K562 (cell line): ENCODE results near the gene PCED1B. TPM values are rescaled to one million over a fixed set of nuclear protein-coding genes. Genes with fewer than 3 reads are reported as not detected.

Source experiments
- CCAR2 ChIP-seq: fragments of 200-400 bp; formaldehyde crosslinking; IDR thresholded peaks from 2 replicates; pipeline ENCODE4 v1.6.1; 2017; ENCODE audit warnings: mild to moderate bottlenecking, low read depth, low read length
- CEBPB ChIP-seq: fragments of 450-650 bp; IDR thresholded peaks from 2 replicates; pipeline ENCODE4 v1.6.1; 2016; ENCODE audit warnings: missing genetic modification characterization, missing compliant biosample characterization
- CHD4 ChIP-seq: fragments of 200-600 bp; sonication (generic); IDR thresholded peaks from 3 replicates; pipeline ENCODE4 v1.6.1; 2012; ENCODE audit warnings: low read depth, mild to moderate bottlenecking, mixed read lengths, low read length, inconsistent platforms; ENCODE audit not compliant: insufficient read depth, insufficient replicate concordance, poor library complexity, severe bottlenecking
- EP300 ChIP-seq: IDR thresholded peaks from 2 replicates; pipeline ENCODE4 v1.6.1; 2012; ENCODE audit warnings: low read length, improper control_type of control experiment
- FOXA1 ChIP-seq: fragments of 450-650 bp; IDR thresholded peaks from 2 replicates; pipeline ENCODE4 v1.6.1; 2016; ENCODE audit warnings: mild to moderate bottlenecking, borderline replicate concordance
- KDM1A ChIP-seq, 2 experiments: fragments of 450-650 bp; IDR thresholded peaks; 2 replicates each; pipeline ENCODE4 v1.6.1; 2016; ENCODE audit warnings: mild to moderate bottlenecking in 2 of 2
- L3MBTL2 ChIP-seq: fragments of 450-650 bp; IDR thresholded peaks from 2 replicates; pipeline ENCODE4 v1.6.1; 2016; ENCODE audit warnings: mild to moderate bottlenecking, moderate library complexity
- MAZ ChIP-seq, 2 experiments: fragments of 450-650 bp in 1 of 2; sonication (generic) in 1 of 2; formaldehyde crosslinking; IDR thresholded peaks in 1 of 2; conservative IDR thresholded peaks in 1 of 2; 2 replicates each; pipeline versions ENCODE4 v1.4.0 to v1.5.0; 2020; ENCODE audit warnings: mild to moderate bottlenecking in 1 of 2, missing genetic modification reagents in 1 of 2
- NCOA2 ChIP-seq, 2 experiments: fragments of 450-650 bp; IDR thresholded peaks; 2 replicates each; pipeline ENCODE4 v1.6.1; 2018; ENCODE audit warnings: mild to moderate bottlenecking in 2 of 2, moderate library complexity in 1 of 2; ENCODE audit not compliant: partially characterized antibody in 2 of 2
- WHSC1 ChIP-seq: IDR thresholded peaks from one replicate; pipeline ENCODE4 v1.6.1; 2012; ENCODE audit warnings: low read length, control low read depth, inconsistent platforms
- ZNF436 ChIP-seq: fragments of 250-450, 450-650 bp; sonication (Bioruptor Pico); formaldehyde crosslinking; IDR thresholded peaks from 2 replicates; pipeline ENCODE4 v1.7.0; 2020; ENCODE audit warnings: mild to moderate bottlenecking
- polyA plus RNA-seq, 8 experiments: library from polyadenylated mRNA; depleted of rRNA in 4 of 8; stranded (reverse) in 5 of 8; unstranded in 3 of 8; fragments of >200 nt; fragmentation: Nextera tagmentation in 2 of 8; fragmentation: Illumina TruSeq in 1 of 8; extraction: Ambion mirVana in 2 of 8; extraction: Trizol in 1 of 8; gene quantifications; 2 replicates each; pipeline versions ENCODE4 v1.2.1 to v1.2.3, GENCODE V29; 2011 to 2014; ENCODE audit warnings: inconsistent platforms in 1 of 8, missing spikeins in 1 of 8
- total RNA-seq, 7 experiments: library from RNA; depleted of rRNA in 6 of 7; stranded (reverse); fragments of >200 nt in 6 of 7; fragmentation: Illumina TruSeq in 2 of 7; extraction: Trizol in 2 of 7; gene quantifications; 2 replicates each; pipeline versions ENCODE4 v1.2.1 to v1.2.3, GENCODE V29; 2011 to 2021; ENCODE audit warnings: low replicate concordance in 1 of 7
- TF ChIP-seq, protein P1 (sequence below): fragments of 450-650 bp; formaldehyde crosslinking; IDR thresholded peaks from 2 replicates; pipeline ENCODE4 v1.4.0; 2020; ENCODE audit warnings: mild to moderate bottlenecking, moderate library complexity
- TF ChIP-seq, protein P2 (sequence below): IDR thresholded peaks from 2 replicates; pipeline ENCODE4 v1.6.1; 2012; ENCODE audit warnings: low read depth, low read length, improper control_type of control experiment, borderline replicate concordance
- TF ChIP-seq, protein P3 (sequence below), 2 experiments: fragments of 200-800 bp in 1 of 2; sonication (Bioruptor generic) in 1 of 2; sonication (generic) in 1 of 2; formaldehyde crosslinking in 1 of 2; IDR thresholded peaks in 1 of 2; conservative IDR thresholded peaks in 1 of 2; 2 replicates each; pipeline versions ENCODE4 v1.5.0 to v1.6.1; 2016 to 2020; ENCODE audit warnings: missing compliant biosample characterization in 1 of 2, missing genetic modification characterization in 1 of 2, missing genetic modification reagents in 1 of 2
- TF ChIP-seq, protein P4 (sequence below): sonication (generic); formaldehyde crosslinking; IDR thresholded peaks from 2 replicates; pipeline ENCODE4 v1.8.1; 2023; ENCODE audit warnings: mild to moderate bottlenecking, missing genetic modification reagents
- TF ChIP-seq, protein P5 (sequence below): fragments of 450-650 bp; IDR thresholded peaks from 2 replicates; pipeline ENCODE4 v1.6.1; 2016; ENCODE audit warnings: low read depth, mild to moderate bottlenecking, moderate library complexity
- TF ChIP-seq, protein P6 (sequence below): fragments of 250-450 bp; sonication (Bioruptor Pico); IDR thresholded peaks from 2 replicates; pipeline ENCODE4 v1.5.0; 2021

Gene PCED1B
- total and polyA plus RNA-seq, 9 of the 15 experiments (the other 6 are each of a cell fraction or from before 2014, with no cell fraction given) = 1.2 to 9.3 (median 2.5) TPM

DNA sequence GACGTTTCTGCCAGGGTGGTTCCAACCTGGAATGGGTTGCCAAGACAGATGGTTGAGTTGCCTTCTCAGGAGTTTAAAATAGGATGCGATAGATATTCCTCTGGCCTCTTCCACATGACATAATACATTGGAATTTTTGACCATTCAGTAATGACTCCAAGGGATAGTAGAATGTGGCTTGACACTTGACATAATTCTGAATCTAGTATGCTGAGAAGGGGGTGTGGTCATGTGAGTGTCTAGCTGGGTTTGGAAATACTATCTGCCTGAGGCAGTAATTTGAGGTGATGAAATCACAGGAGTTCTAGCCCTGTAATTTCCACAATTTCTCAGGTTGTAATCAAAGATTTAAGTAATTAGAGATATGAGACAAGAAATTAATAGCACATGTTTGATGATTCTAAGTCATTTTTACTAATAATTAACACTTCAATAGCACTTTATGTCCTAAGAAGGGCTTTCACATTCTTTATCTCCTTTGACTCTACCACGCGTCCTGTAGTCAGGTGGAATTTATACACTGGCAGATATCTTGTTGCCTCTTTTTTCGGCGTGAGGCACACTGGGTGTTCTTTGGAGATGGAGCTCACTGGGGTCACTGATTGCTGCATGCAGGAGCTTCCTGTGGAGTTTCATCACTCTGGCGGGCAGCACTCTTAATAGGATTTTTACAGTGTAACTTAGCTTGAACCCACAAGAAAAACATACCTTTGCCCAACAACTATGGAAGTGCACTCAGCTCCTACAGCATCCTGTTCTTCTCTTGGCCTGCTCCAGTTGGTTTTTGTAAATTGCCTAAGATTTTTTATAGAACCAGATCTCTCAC lies 3.6 kb downstream of the PCED1B start (continued):
- TF ChIP-seq, protein P1, sequence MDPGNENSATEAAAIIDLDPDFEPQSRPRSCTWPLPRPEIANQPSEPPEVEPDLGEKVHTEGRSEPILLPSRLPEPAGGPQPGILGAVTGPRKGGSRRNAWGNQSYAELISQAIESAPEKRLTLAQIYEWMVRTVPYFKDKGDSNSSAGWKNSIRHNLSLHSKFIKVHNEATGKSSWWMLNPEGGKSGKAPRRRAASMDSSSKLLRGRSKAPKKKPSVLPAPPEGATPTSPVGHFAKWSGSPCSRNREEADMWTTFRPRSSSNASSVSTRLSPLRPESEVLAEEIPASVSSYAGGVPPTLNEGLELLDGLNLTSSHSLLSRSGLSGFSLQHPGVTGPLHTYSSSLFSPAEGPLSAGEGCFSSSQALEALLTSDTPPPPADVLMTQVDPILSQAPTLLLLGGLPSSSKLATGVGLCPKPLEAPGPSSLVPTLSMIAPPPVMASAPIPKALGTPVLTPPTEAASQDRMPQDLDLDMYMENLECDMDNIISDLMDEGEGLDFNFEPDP (CRISPR knock-in tag) = no peak
- TF ChIP-seq EP300 (no peak), ZNF436 (CRISPR knock-in tag) (no peak), KDM1A (IDR thresholded peaks at IDR 0.05) (peak; percentile 14 to 48; a peak in 1 of 4 replicates), CHD4 (no peak), L3MBTL2 (0 out of 2 replicates have a peak, but pooled peaks have one; percentile 12), MAZ (CRISPR knock-in tag; conservative IDR thresholded peaks at IDR 0.05 in 1 of 2, IDR thresholded peaks at IDR 0.05 in 1 of 2) (no peak), CEBPB (peak; percentile 93), NCOA2 (IDR thresholded peaks at IDR 0.05; ENCODE audit: partially characterized antibody in 2 of 2) (no peak), CCAR2 (no peak), FOXA1 (no peak), WHSC1 (no peak)
- TF ChIP-seq, protein P2, sequence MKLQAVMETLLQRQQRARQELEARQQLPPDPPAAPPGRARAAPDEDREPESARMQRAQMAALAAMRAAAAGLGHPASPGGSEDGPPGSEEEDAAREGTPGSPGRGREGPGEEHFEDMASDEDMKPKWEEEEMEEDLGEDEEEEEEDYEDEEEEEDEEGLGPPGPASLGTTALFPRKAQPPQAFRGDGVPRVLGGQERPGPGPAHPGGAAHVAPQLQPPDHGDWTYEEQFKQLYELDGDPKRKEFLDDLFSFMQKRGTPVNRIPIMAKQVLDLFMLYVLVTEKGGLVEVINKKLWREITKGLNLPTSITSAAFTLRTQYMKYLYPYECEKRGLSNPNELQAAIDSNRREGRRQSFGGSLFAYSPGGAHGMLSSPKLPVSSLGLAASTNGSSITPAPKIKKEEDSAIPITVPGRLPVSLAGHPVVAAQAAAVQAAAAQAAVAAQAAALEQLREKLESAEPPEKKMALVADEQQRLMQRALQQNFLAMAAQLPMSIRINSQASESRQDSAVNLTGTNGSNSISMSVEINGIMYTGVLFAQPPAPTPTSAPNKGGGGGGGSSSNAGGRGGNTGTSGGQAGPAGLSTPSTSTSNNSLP = no peak
- TF ChIP-seq, protein P3, sequence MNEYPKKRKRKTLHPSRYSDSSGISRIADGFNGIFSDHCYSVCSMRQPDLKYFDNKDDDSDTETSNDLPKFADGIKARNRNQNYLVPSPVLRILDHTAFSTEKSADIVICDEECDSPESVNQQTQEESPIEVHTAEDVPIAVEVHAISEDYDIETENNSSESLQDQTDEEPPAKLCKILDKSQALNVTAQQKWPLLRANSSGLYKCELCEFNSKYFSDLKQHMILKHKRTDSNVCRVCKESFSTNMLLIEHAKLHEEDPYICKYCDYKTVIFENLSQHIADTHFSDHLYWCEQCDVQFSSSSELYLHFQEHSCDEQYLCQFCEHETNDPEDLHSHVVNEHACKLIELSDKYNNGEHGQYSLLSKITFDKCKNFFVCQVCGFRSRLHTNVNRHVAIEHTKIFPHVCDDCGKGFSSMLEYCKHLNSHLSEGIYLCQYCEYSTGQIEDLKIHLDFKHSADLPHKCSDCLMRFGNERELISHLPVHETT (CRISPR knock-in tag; conservative IDR thresholded peaks at IDR 0.05 in 1 of 2, IDR thresholded peaks at IDR 0.05 in 1 of 2) = no peak
- TF ChIP-seq, protein P4, sequence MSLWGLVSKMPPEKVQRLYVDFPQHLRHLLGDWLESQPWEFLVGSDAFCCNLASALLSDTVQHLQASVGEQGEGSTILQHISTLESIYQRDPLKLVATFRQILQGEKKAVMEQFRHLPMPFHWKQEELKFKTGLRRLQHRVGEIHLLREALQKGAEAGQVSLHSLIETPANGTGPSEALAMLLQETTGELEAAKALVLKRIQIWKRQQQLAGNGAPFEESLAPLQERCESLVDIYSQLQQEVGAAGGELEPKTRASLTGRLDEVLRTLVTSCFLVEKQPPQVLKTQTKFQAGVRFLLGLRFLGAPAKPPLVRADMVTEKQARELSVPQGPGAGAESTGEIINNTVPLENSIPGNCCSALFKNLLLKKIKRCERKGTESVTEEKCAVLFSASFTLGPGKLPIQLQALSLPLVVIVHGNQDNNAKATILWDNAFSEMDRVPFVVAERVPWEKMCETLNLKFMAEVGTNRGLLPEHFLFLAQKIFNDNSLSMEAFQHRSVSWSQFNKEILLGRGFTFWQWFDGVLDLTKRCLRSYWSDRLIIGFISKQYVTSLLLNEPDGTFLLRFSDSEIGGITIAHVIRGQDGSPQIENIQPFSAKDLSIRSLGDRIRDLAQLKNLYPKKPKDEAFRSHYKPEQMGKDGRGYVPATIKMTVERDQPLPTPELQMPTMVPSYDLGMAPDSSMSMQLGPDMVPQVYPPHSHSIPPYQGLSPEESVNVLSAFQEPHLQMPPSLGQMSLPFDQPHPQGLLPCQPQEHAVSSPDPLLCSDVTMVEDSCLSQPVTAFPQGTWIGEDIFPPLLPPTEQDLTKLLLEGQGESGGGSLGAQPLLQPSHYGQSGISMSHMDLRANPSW (CRISPR knock-in tag) = no peak
- TF ChIP-seq, protein P5, sequence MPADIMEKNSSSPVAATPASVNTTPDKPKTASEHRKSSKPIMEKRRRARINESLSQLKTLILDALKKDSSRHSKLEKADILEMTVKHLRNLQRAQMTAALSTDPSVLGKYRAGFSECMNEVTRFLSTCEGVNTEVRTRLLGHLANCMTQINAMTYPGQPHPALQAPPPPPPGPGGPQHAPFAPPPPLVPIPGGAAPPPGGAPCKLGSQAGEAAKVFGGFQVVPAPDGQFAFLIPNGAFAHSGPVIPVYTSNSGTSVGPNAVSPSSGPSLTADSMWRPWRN = 0 out of 2 replicates have a peak, but pooled peaks have one; percentile 13
- TF ChIP-seq, protein P6, sequence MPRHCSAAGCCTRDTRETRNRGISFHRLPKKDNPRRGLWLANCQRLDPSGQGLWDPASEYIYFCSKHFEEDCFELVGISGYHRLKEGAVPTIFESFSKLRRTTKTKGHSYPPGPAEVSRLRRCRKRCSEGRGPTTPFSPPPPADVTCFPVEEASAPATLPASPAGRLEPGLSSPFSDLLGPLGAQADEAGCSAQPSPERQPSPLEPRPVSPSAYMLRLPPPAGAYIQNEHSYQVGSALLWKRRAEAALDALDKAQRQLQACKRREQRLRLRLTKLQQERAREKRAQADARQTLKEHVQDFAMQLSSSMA = no peak
